GM12873 (cell line): ENCODE measurements around the gene GABRB3.

Experiments
- CTCF ChIP-seq: IDR thresholded peaks from 2 replicates; pipeline ENCODE4 v1.5.1; 2012; ENCODE audit warnings: low read depth, mild to moderate bottlenecking, moderate library complexity, low read length, control low read depth; ENCODE audit not compliant: insufficient read depth; ENCODE audit errors: missing control alignments

GABRB3 gene

DNA sequence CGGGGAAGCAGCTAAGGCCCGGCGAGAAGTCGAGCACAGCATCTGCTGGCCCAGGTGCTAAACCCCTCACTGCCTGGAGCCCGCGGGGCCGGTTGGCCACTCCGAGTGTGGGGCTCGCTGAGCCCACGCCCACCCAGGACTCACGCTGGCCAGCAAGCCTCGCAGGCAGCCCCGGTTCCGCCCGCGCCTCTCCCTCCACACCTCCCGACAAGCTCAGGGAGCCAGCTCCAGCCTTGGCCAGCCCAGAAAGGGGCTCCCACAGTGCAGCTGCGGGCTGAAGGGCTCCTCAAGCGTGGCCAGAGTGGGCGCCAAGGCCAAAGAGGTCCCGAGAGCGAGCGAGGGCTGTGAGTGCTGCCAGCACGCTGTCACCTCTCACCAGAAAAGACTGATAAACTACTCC lies 8.9 kb upstream of the GABRB3 start:
- TF ChIP-seq CTCF = no peak

DNA sequence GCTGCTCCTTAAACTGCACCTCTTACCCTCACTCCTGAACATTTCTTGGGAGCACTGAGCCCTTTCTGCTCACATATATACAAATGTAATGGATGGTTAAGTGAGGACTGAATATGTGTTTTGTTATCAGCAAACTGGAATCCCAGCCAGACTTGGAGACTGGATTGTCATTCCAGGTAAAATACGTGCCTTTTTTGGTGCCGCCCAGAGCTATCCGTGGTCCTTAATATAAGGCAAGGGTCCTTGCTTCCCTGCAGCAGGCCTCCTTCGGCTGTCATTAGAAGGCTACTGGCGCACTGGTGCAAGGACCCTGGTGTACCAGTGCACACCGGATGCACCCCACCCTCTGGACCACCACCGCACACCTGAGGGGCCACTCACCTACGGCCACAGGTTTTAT lies 1.1 kb upstream of the GABRB3 start:
- no peak for TF ChIP-seq CTCF

DNA sequence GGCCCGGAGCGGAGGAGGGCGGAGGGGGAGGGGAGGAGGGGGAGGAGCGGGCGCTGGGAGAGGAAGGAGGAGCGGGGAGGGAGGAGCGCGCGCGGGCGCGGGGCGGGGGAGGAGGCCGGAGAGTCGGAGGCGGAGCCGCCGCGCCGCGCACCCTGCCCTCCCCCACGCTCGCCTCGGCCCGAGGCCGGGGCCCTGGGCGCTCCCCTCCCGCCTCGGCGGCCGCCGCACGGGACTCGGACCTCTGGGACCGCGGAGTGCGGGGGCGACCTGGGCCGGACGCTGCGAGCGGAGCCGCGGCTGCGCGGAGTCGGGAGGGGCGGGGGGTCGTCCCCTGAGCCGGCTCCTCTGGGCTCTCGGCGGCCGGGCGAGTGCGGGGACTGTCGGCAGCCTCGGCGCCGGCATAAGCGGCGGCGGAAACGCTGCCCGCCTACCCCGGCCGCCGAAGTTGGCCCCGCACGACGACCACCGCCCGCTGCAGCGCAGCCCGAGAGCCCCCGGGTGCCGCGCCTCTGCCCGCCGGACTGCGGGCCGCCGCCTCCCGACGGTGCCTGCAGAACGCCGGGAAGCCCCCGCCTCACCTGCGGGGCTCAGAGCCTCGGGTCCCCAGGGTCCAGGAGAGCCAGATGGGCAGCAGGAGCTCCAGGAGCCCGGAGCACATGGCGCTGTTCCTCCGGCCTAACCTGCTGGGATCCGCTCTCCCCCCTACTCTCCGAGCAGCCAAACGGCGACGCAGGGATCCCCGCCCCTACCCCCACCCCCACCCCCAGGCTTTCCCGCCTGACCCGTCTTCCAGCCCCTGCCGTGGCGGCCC lies 406 bp upstream of the GABRB3 start:
- no peak for TF ChIP-seq CTCF

DNA sequence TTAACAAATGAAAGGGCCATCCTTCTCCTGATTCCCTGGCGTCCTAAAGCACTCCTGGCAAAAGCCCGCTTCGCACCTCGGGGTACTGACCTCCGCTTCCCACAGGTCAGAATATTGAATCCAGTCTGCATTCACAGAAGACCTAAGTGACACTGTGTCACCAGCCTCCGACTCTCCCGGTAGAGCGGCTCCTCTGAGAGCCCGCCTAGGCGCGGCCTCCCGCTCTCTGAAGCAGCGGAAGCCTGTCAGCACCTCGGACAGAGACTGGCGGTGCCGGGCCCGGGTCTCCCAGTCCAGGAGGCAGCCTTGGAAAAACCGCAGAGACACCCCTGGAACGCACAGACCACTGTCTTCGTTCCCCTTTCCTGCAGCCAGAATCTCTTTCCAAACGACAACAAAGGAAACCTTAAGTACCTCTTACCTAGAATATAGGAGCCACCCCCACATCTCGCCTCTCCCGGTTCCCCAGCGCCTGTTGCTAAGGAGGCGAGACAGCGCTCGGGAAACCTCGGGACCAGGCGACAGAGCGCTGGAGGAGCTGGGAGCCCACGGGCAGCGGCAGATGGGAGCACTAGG lies 1.2 kb downstream of the GABRB3 start:
- no peak for TF ChIP-seq CTCF

- TF ChIP-seq CTCF = no peak
Measured at GRCh38 chr15:26771168-26771567, 1.7 kb downstream of the GABRB3 start.

DNA sequence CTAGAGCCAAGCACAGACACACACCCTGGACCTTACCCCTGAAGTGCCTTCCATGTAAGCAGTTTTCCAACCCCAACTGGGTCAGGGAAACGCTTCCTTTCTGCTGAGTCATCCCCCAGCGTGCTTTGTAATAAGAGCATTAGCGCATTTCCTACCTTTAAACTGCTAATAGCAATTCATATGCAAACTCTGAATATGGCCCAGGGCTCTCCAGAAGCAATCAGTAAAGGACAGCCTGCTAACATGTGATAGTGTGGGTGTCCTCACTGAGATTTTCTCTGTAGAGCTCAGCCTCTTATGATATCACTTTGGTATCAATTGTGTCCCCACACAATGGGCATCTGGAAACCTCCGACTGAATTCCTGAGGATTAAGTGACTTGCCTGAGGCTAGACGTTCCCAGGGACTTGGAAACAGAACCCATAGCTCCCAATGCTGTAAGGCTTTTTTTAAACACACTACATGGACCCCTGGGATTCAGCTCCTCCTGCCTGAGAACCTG lies 5.6 kb downstream of the GABRB3 start:
- no peak for TF ChIP-seq CTCF

GRCh38 chr15:26766262-26766661 lies 6.6 kb downstream of the GABRB3 start:
- no peak for TF ChIP-seq CTCF
